PFSK-1 (cell line): ENCODE data around the gene NHP2.

ENCODE experiments used
- FOXP2 ChIP-seq: optimal IDR thresholded peaks from 2 replicates; pipeline ENCODE3; 2011; ENCODE audit warnings: borderline replicate concordance, control low read depth, inconsistent platforms; ENCODE audit not compliant: insufficient read depth; ENCODE audit errors: extremely low read length, extremely low read depth
- POLR2AphosphoS5 ChIP-seq: IDR thresholded peaks from 2 replicates; pipeline ENCODE4 v1.6.1; 2012; ENCODE audit warnings: low read depth, mild to moderate bottlenecking, control low read depth, low read length, moderate library complexity
- REST ChIP-seq, 2 experiments: IDR thresholded peaks; 2 replicates each; pipeline versions ENCODE4 v1.6.1 to v1.8.0; 2011 to 2012; ENCODE audit warnings: low read depth in 2 of 2, low read length in 2 of 2, control low read depth in 1 of 2, inconsistent platforms in 1 of 2, mild to moderate bottlenecking in 1 of 2, moderate library complexity in 1 of 2; ENCODE audit not compliant: insufficient read depth in 1 of 2
- SIN3A ChIP-seq: IDR thresholded peaks from 2 replicates; pipeline ENCODE4 v1.6.1; 2012; ENCODE audit warnings: mild to moderate bottlenecking, low read length, moderate library complexity, borderline replicate concordance; ENCODE audit not compliant: insufficient read depth
- TAF1 ChIP-seq: IDR thresholded peaks from 2 replicates; pipeline ENCODE4 v1.6.1; 2012; ENCODE audit warnings: low read length, control low read depth, borderline replicate concordance; ENCODE audit not compliant: insufficient read depth

Gene NHP2

GRCh38 chr5:178170455-178170854 lies 16.8 kb upstream of the NHP2 start:
- TF ChIP-seq POLR2AphosphoS5 (no peak), SIN3A (no peak), TAF1 (no peak), FOXP2 (no peak), REST (IDR thresholded peaks at IDR 0.05; ENCODE audit: insufficient read depth in 1 of 2, low read depth in 2 of 2, low read length in 2 of 2) (no peak)

- no peak for TF ChIP-seq POLR2AphosphoS5
- TF ChIP-seq REST (IDR thresholded peaks at IDR 0.05; ENCODE audit: insufficient read depth in 1 of 2, low read depth in 2 of 2, low read length in 2 of 2): no peak
- no peak for TF ChIP-seq FOXP2
- TF ChIP-seq SIN3A: no peak
- TF ChIP-seq TAF1: no peak
Measured at GRCh38 chr5:178165581-178165980, 11.9 kb upstream of the NHP2 start.

- TF ChIP-seq TAF1: no peak
- peak; percentile 68 for TF ChIP-seq FOXP2
Measured at GRCh38 chr5:178163772-178164735, 10.4 kb upstream of the NHP2 start.

GRCh38 chr5:178162481-178162880 lies 8.8 kb upstream of the NHP2 start:
- no peak for TF ChIP-seq TAF1
- no peak for TF ChIP-seq POLR2AphosphoS5
- TF ChIP-seq REST (IDR thresholded peaks at IDR 0.05; ENCODE audit: insufficient read depth in 1 of 2, low read depth in 2 of 2, low read length in 2 of 2): no peak
- no peak for TF ChIP-seq FOXP2
- TF ChIP-seq SIN3A: no peak

- no peak for TF ChIP-seq FOXP2
- no peak for TF ChIP-seq REST (IDR thresholded peaks at IDR 0.05; ENCODE audit: insufficient read depth in 1 of 2, low read depth in 2 of 2, low read length in 2 of 2)
- no peak for TF ChIP-seq SIN3A
- TF ChIP-seq TAF1: no peak
- TF ChIP-seq POLR2AphosphoS5: no peak
Measured at GRCh38 chr5:178160176-178160575, 6.5 kb upstream of the NHP2 start.
